Measurements from ENCODE around the gene MAN1A2. TPM values are rescaled to one million over a fixed set of nuclear protein-coding genes. Genes with fewer than 3 reads are reported as not detected.

MAN1A2 gene
- total RNA-seq, 1 experiment from 2014 or later: 38.1 TPM

DNA sequence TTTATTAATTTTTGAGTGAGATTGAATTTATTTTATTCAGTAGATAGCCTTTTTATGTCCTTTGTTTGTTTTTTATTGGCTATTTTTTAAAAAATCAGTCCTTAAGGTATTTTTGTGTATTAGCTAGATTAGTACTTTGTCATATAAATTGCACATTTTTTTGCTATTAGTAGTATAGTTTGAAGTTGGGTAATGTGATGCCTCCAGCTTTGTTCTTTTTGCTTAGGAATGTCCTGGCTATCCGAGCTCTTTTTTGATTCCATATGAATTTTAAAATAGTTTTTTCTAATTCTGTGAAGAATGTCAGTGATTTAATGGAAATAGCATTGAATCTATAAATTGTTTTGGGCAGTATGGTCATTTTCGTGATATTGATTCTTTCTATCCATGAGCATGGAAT, 80.4 kb downstream of the MAN1A2 start:
- Histone ChIP-seq H3K79me2 (ENCODE audit: insufficient read depth, low read length) (no peaks in the 10 kb centered on the region), H3K9ac (ENCODE audit: low read length) (no peak overlapping the region), H3K36me3 (ENCODE audit: control insufficient read depth in 1 of 2, insufficient read depth in 2 of 2, low read length in 2 of 2) (no peaks in the 10 kb centered on the region), H3K27me3 (ENCODE audit: insufficient read depth, low read length) (no peaks in the 10 kb centered on the region), H3K4me2 (ENCODE audit: low read length) (no peak overlapping the region), H3K9me3 (ENCODE audit: control insufficient read depth in 1 of 2, insufficient read depth in 1 of 2, low read depth in 1 of 2, low read length in 2 of 2) (no peaks in the 10 kb centered on the region), H3K4me1 (ENCODE audit: control insufficient read depth in 1 of 2, insufficient read depth in 2 of 2, low read length in 2 of 2) (no peaks in the 10 kb centered on the region), H3K9me2 (ENCODE audit: insufficient read depth) (peaks cover 2% of the 10 kb centered on the region; the same call in 1 of the 2 replicates), H3K27ac (ENCODE audit: low read depth, low read length) (no peak overlapping the region), H2AFZ (ENCODE audit: low read depth, low read length, poor library complexity, severe bottlenecking) (no peak overlapping the region), H4K20me1 (ENCODE audit: insufficient read depth) (no peaks in the 10 kb centered on the region), H3K4me3 (replicated peaks in 1 of 2; ENCODE audit: low read depth in 1 of 2, low read length in 2 of 2) (no peak overlapping the region)
- DNase-seq (ENCODE audit: low read depth, low spot score): no peak
- CTCF ChIA-PET: no interaction called here
- ATAC-seq: no peak
- RAD21 ChIA-PET (ENCODE audit: low non-redundant PET in 1 of 2, low total read pairs in 2 of 2, uncharacterized antibody in 2 of 2, unreplicated experiment in 2 of 2): no interaction called here
- intact Hi-C loops (cut with micrococcal nuclease): loop anchor here (5.0 kb wide), 1 partner anchor 50 kb away; no protein-coding TSS in a partner anchor
- TF ChIP-seq POLR2AphosphoS5 (IDR thresholded peaks at IDR 0.05; ENCODE audit: low read depth, low read length): no peak
- no peak for TF ChIP-seq SP1 (IDR thresholded peaks at IDR 0.05; ENCODE audit: low read depth)
- TF ChIP-seq ZFX (IDR thresholded peaks at IDR 0.05): no peak
- no peak for TF ChIP-seq SIN3A (IDR thresholded peaks at IDR 0.05; ENCODE audit: low read depth)
- TF ChIP-seq JUND (IDR thresholded peaks at IDR 0.05): no peak
- TF ChIP-seq, protein P1, sequence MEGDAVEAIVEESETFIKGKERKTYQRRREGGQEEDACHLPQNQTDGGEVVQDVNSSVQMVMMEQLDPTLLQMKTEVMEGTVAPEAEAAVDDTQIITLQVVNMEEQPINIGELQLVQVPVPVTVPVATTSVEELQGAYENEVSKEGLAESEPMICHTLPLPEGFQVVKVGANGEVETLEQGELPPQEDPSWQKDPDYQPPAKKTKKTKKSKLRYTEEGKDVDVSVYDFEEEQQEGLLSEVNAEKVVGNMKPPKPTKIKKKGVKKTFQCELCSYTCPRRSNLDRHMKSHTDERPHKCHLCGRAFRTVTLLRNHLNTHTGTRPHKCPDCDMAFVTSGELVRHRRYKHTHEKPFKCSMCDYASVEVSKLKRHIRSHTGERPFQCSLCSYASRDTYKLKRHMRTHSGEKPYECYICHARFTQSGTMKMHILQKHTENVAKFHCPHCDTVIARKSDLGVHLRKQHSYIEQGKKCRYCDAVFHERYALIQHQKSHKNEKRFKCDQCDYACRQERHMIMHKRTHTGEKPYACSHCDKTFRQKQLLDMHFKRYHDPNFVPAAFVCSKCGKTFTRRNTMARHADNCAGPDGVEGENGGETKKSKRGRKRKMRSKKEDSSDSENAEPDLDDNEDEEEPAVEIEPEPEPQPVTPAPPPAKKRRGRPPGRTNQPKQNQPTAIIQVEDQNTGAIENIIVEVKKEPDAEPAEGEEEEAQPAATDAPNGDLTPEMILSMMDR (IDR thresholded peaks at IDR 0.05 in 2 of 3, conservative IDR thresholded peaks at IDR 0.05 in 1 of 3; ENCODE audit: borderline replicate concordance in 1 of 3, insufficient read depth in 1 of 3, low read depth in 2 of 3, low read length in 2 of 3): no peak
- no peak for TF ChIP-seq TCF7L2 (IDR thresholded peaks at IDR 0.05; ENCODE audit: borderline replicate concordance, extremely low read depth, insufficient read depth, insufficient read length)
- TF ChIP-seq RAD21 (IDR thresholded peaks at IDR 0.05; ENCODE audit: low read depth): no peak
- TF ChIP-seq, protein P2, sequence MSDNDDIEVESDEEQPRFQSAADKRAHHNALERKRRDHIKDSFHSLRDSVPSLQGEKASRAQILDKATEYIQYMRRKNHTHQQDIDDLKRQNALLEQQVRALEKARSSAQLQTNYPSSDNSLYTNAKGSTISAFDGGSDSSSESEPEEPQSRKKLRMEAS (IDR thresholded peaks at IDR 0.05): no peak
- TF ChIP-seq YY1 (IDR thresholded peaks at IDR 0.05; ENCODE audit: extremely low read depth, insufficient replicate concordance, low read depth, low read length): no peak
- TF ChIP-seq ZNF274 (IDR thresholded peaks at IDR 0.05; ENCODE audit: low read depth, low read length): no peak
- TF ChIP-seq, protein P3, sequence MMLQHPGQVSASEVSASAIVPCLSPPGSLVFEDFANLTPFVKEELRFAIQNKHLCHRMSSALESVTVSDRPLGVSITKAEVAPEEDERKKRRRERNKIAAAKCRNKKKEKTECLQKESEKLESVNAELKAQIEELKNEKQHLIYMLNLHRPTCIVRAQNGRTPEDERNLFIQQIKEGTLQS (IDR thresholded peaks at IDR 0.05): no peak
- TF ChIP-seq EGR1 (IDR thresholded peaks at IDR 0.05; ENCODE audit: low read depth): no peak
- TF ChIP-seq, protein P4, sequence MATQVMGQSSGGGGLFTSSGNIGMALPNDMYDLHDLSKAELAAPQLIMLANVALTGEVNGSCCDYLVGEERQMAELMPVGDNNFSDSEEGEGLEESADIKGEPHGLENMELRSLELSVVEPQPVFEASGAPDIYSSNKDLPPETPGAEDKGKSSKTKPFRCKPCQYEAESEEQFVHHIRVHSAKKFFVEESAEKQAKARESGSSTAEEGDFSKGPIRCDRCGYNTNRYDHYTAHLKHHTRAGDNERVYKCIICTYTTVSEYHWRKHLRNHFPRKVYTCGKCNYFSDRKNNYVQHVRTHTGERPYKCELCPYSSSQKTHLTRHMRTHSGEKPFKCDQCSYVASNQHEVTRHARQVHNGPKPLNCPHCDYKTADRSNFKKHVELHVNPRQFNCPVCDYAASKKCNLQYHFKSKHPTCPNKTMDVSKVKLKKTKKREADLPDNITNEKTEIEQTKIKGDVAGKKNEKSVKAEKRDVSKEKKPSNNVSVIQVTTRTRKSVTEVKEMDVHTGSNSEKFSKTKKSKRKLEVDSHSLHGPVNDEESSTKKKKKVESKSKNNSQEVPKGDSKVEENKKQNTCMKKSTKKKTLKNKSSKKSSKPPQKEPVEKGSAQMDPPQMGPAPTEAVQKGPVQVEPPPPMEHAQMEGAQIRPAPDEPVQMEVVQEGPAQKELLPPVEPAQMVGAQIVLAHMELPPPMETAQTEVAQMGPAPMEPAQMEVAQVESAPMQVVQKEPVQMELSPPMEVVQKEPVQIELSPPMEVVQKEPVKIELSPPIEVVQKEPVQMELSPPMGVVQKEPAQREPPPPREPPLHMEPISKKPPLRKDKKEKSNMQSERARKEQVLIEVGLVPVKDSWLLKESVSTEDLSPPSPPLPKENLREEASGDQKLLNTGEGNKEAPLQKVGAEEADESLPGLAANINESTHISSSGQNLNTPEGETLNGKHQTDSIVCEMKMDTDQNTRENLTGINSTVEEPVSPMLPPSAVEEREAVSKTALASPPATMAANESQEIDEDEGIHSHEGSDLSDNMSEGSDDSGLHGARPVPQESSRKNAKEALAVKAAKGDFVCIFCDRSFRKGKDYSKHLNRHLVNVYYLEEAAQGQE (IDR thresholded peaks at IDR 0.05; ENCODE audit: low read depth): no peak
- no peak for TF ChIP-seq EZH2phosphoT487 (IDR thresholded peaks at IDR 0.05; ENCODE audit: borderline replicate concordance)
- no peak for TF ChIP-seq EZH2 (IDR thresholded peaks at IDR 0.05)
- POLR2A ChIA-PET: no interaction called here
- BruUV-seq (replicated peaks): no TSS peak

Measured in HCT116 (cell line).